HEK293T (cell line): Measurements from ENCODE around the gene EHD4.

Source experiments
- CTCF ChIA-PET: fragments of 350-600 bp; formaldehyde crosslinking; extraction: SDS; loops from one replicate; lab custom pipeline; 2021; ENCODE audit warnings: antibody characterized with exemption, inconsistent platforms; lab: Yijun Ruan, JAX
- POLR2A ChIA-PET: fragments of 350-600 bp; formaldehyde crosslinking; extraction: SDS; loops from one replicate; lab custom pipeline; 2020; ENCODE audit warnings: antibody characterized with exemption, inconsistent platforms; lab: Yijun Ruan, JAX
- DNase-seq: peaks from one replicate; pipeline ENCODE4 v3.0.0; 2012; ENCODE audit warnings: mixed read lengths; ENCODE audit errors: extremely low spot score
- ARNT ChIP-seq: fragments of 450-650 bp; IDR thresholded peaks from 2 replicates; pipeline ENCODE4 v1.6.1; 2017; ENCODE audit warnings: mild to moderate bottlenecking
- BHLHE40 ChIP-seq: fragments of 450-650 bp; IDR thresholded peaks from 2 replicates; pipeline ENCODE4 v1.6.1; 2016; ENCODE audit warnings: mild to moderate bottlenecking, moderate library complexity, borderline replicate concordance
- CTBP1 ChIP-seq: fragments of 450-650 bp; IDR thresholded peaks from 2 replicates; pipeline ENCODE4 v1.6.1; 2016; ENCODE audit warnings: borderline replicate concordance
- ELF4 ChIP-seq: fragments of 450-650 bp; IDR thresholded peaks from 2 replicates; pipeline ENCODE4 v1.6.1; 2017; ENCODE audit warnings: antibody characterized with exemption
- FOXA1 ChIP-seq: fragments of 450-650 bp; IDR thresholded peaks from 2 replicates; pipeline ENCODE4 v1.6.1; 2016; ENCODE audit warnings: mild to moderate bottlenecking
- FOXK2 ChIP-seq: fragments of 450-650 bp; IDR thresholded peaks from 2 replicates; pipeline ENCODE4 v1.6.1; 2016; ENCODE audit warnings: mild to moderate bottlenecking
- FOXM1 ChIP-seq: fragments of 450-650 bp; IDR thresholded peaks from 2 replicates; pipeline ENCODE4 v1.6.1; 2017; ENCODE audit warnings: mild to moderate bottlenecking, borderline replicate concordance
- HDGF ChIP-seq: fragments of 450-650 bp; IDR thresholded peaks from 2 replicates; pipeline ENCODE4 v1.6.1; 2017; ENCODE audit warnings: antibody characterized with exemption, borderline replicate concordance
- L3MBTL2 ChIP-seq: fragments of 450-650 bp; conservative IDR thresholded peaks from 2 replicates; pipeline ENCODE4 v1.6.1; 2016; ENCODE audit warnings: mild to moderate bottlenecking
- LEF1 ChIP-seq: fragments of 450-650 bp; IDR thresholded peaks from 2 replicates; pipeline ENCODE4 v1.6.1; 2017; ENCODE audit warnings: mild to moderate bottlenecking, borderline replicate concordance
- NFRKB ChIP-seq: fragments of 450-650 bp; IDR thresholded peaks from 2 replicates; pipeline ENCODE4 v1.6.1; 2016; ENCODE audit warnings: mild to moderate bottlenecking, moderate library complexity
- PKNOX1 ChIP-seq: fragments of 450-650 bp; IDR thresholded peaks from 2 replicates; pipeline ENCODE4 v1.6.1; 2016
- SP1 ChIP-seq: fragments of 450-650 bp; IDR thresholded peaks from 2 replicates; pipeline ENCODE4 v1.6.1; 2017
- SUZ12 ChIP-seq: fragments of 450-650 bp; IDR thresholded peaks from 2 replicates; pipeline ENCODE4 v1.6.1; 2016; ENCODE audit warnings: mild to moderate bottlenecking
- TARDBP ChIP-seq: fragments of 450-650 bp; IDR thresholded peaks from 2 replicates; pipeline ENCODE4 v1.6.1; 2016
- ZNF384 ChIP-seq: fragments of 450-650 bp; IDR thresholded peaks from 2 replicates; pipeline ENCODE4 v1.6.1; 2016

Gene EHD4

GRCh38 chr15:41895957-41896356, 76.4 kb downstream of the EHD4 start:
- CTCF ChIA-PET = interaction anchor here (0.6 to 1.4 kb wide), 2 partner anchors 9 to 18 kb away, joined by 3 to 10 read pairs; no protein-coding TSS in a partner anchor
- no peak for DNase-seq
- TF ChIP-seq L3MBTL2 = no peak
- no peak for TF ChIP-seq TARDBP
- no peak for TF ChIP-seq NFRKB
- TF ChIP-seq ARNT = no peak
- POLR2A ChIA-PET = no interaction called here

GRCh38 chr15:41895491-41895890, 76.9 kb downstream of the EHD4 start:
- ChIA-PET POLR2A (no interaction called here), CTCF (interaction anchor here (0.6 to 1.4 kb wide), 2 partner anchors 9 to 18 kb away, joined by 3 to 10 read pairs; no protein-coding TSS in a partner anchor)
- TF ChIP-seq PKNOX1 = no peak
- no peak for TF ChIP-seq FOXA1
- TF ChIP-seq HDGF = no peak
- no peak for TF ChIP-seq ELF4
- TF ChIP-seq CTBP1 = no peak
- no peak for TF ChIP-seq BHLHE40
- no peak for TF ChIP-seq FOXK2
- TF ChIP-seq SP1 = no peak
- no peak for TF ChIP-seq NFRKB
- TF ChIP-seq ZNF384 = no peak
- TF ChIP-seq SUZ12 = no peak
- DNase-seq = no peak

- ChIA-PET POLR2A (no interaction called here), CTCF (interaction anchor here (1.4 kb wide), 1 partner anchor 10 kb away, joined by 10 read pairs; no protein-coding TSS in a partner anchor)
- DNase-seq = no peak
- no peak for TF ChIP-seq NFRKB
- no peak for TF ChIP-seq CTBP1
- no peak for TF ChIP-seq LEF1
- no peak for TF ChIP-seq FOXM1
- TF ChIP-seq ZNF384 = no peak
- no peak for TF ChIP-seq ARNT
- no peak for TF ChIP-seq SUZ12
- TF ChIP-seq FOXK2 = no peak
- no peak for TF ChIP-seq FOXA1
These were observed 77.4 kb downstream of the EHD4 start for GRCh38 chr15:41894791-41895463.

- CTCF ChIA-PET = no interaction called here
- TF ChIP-seq TARDBP = no peak
- TF ChIP-seq LEF1 = no peak
- no peak for TF ChIP-seq ARNT
- TF ChIP-seq SUZ12 = no peak
- no peak for TF ChIP-seq HDGF
- TF ChIP-seq FOXM1 = no peak
- TF ChIP-seq SP1 = no peak
- TF ChIP-seq FOXK2 = no peak
- no peak for TF ChIP-seq L3MBTL2
- TF ChIP-seq FOXA1 = no peak
- TF ChIP-seq BHLHE40 = no peak
- POLR2A ChIA-PET = no interaction called here
- no peak for DNase-seq
These were observed 78.0 kb downstream of the EHD4 start for GRCh38 chr15:41894251-41894790.

GRCh38 chr15:41893422-41894250, 78.7 kb downstream of the EHD4 start, which contains the start of gene SPTBN5:
Gene SPTBN5 (minus strand): TSS chr15:41894053. CDS start chr15:41893497, 556 bp downstream.
- ChIA-PET POLR2A (no interaction called here), CTCF (interaction anchor here (0.6 to 1.4 kb wide), 2 partner anchors 11 to 93 kb away, joined by 3 to 6 read pairs; no protein-coding TSS in a partner anchor)
- DNase-seq = no peak
- TF ChIP-seq SUZ12 (no peak), LEF1 (no peak), L3MBTL2 (no peak), ZNF384 (no peak), ELF4 (no peak), FOXM1 (no peak), ARNT (no peak), CTBP1 (no peak), FOXA1 (no peak), HDGF (no peak), BHLHE40 (no peak), PKNOX1 (no peak), TARDBP (no peak)

- ChIA-PET CTCF (interaction anchor here (0.6 to 1.4 kb wide), 2 partner anchors 12 to 92 kb away, joined by 3 to 6 read pairs; no protein-coding TSS in a partner anchor), POLR2A (no interaction called here)
- no peak for DNase-seq
- TF ChIP-seq ELF4 (no peak), NFRKB (no peak), FOXK2 (no peak), ARNT (no peak), BHLHE40 (no peak), FOXM1 (no peak), SUZ12 (no peak), FOXA1 (no peak), PKNOX1 (no peak), LEF1 (no peak), L3MBTL2 (no peak), SP1 (no peak), TARDBP (no peak), CTBP1 (no peak), HDGF (no peak), ZNF384 (no peak)
These were observed 79.5 kb downstream of the EHD4 start for GRCh38 chr15:41892621-41893421.
